Dermis blood vessel endothelial cell (primary cell): ENCODE results near the gene CRYL1. TPM values are rescaled to one million over a fixed set of nuclear protein-coding genes. Genes with fewer than 3 reads are reported as not detected.

ENCODE experiments used
- DNase-seq: peaks from one replicate; pipeline ENCODE4 v3.0.0; 2010
- total RNA-seq: library from RNA; depleted of rRNA; stranded (reverse); fragments of >200 nt; gene quantifications from 2 replicates; pipeline ENCODE4 v1.2.3, GENCODE V29; 2014

CRYL1 gene
- total RNA-seq, 1 donor from 2014 or later: 48.5 TPM

DNA sequence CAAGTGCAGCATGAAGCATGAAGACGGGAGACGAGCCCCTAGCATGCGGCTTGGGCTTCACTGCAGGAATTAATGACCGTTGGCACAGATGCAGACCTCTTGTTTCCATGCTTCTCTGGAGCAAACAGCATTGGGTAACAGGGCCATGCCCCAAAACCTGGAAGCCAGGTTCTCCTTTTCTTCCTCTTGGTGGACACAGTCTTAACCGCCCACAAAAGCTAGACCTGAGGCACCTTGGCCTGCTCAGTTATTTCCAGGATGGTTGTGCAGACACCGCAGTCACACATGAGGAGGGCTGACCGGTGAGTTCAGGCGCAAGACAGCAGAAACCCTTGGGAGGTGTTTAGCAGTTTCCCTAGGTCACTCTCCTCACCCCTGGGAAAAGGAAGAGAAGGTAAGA is 159.6 kb downstream of the CRYL1 start:
- no peak for DNase-seq

DNA sequence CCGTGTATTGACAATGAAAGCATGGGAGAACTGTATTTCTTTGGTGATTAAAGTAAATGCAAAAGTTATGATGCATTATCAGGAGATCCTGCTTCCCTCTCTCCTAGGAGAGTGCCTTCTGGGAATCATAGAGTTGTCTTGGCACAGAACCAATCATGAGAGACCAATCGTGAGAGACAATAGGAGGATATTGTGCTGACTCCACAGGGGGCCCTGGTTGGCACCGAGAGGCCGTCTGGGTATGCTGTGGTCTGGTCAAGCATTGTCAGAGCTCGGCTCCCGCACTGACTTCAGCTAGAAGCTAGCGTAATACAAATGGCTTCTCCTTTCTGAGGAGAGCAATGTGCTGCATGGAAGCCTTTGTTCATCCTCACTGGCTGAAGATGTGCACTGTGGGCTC is 162.1 kb downstream of the CRYL1 start:
- DNase-seq: peak; percentile 47

DNA sequence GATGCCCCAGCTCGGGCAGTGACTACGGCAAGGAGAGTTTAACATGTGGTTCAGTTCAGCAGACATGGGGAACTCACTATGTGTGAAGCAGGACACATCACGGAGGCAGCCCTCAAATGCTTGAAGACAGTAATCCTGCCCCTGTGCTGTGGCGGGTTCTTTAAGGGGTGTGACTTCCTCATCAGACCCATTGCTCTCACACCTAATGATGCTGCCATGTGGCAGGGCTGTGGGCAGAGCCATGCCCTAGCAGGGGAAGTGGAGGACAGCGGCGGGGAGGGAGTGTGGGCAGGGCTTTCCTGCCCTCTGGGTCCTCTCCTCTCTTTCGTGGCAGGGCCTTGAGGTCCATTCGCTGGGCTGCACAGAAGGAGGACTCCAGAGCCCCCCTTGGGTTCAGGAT is 162.5 kb downstream of the CRYL1 start:
- no peak for DNase-seq

DNA sequence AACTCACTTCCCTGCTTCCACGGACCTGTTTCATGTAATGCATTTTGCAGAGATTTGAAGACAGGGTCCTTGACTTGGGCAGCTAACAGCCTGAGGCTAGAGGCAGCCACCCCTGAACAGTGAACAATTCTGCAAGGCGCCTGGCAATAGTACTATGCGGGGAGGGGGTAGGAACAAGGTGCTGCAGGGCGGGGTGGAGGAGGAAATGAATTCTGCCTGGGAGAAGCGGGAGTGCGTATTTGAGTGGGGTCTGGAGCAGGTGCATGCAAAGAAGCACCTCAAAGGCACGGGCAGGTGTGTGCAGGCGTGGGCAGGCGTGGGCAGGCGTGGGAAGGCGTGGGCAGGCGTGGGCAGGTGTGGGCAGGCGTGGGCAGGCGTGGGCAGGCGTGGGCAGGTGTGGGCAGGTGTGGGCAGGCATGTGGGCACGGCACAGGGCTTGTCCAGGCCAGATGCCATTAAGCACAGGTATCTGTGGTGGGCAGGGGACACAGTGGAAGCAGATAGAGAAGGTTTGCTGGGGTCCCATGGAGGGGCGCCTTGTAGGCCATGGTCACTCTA is 163.1 kb downstream of the CRYL1 start:
- no peak for DNase-seq

DNA sequence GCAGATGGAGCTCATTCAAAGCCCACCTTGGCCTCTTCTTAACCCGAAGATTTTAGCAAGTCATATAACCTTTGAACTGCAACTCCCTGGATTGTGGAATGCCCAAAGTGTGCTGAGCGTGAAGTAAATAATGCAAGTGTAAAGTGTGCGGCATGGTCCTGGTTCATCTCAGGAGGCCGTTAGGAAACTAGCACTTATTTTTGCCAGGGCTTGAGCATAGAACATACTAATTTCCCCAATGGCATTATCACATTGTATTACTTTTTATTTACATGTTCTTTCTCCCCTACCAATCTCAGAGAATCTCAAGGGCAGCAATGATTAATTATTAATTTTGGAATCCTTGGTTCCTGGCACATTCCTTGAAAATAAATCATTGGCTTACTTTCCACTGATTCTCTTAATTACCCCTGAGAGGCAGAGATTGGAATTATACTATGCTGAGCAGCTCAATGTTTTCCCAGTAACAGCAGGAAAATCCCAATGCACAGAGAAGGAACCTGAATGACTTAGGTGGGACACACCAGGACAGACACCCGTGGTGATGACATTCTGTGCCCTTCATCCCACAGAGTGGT is 164.7 kb downstream of the CRYL1 start:
- DNase-seq: no peak

DNA sequence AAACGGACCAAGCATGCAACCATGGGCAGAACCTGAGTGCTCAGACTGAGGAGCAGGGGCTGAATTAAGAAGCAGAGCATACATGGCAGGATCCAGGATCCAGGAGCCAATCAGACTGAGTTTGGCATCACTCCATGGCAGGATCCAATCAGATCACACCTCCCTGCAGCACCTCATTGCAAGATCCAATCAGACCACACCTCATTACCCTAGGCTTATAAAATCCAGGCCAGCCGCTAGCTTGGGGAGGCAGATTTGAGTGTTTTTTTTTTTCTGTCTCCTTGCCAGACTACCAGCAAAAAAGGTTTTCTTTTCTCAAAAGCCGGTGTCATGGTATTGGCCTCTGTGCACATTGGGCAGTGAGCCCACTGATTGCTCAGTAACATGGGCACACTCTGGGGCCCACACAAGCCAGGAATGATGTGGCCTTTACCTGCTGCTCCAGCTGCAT is 165.6 kb downstream of the CRYL1 start:
- DNase-seq: no peak

DNA sequence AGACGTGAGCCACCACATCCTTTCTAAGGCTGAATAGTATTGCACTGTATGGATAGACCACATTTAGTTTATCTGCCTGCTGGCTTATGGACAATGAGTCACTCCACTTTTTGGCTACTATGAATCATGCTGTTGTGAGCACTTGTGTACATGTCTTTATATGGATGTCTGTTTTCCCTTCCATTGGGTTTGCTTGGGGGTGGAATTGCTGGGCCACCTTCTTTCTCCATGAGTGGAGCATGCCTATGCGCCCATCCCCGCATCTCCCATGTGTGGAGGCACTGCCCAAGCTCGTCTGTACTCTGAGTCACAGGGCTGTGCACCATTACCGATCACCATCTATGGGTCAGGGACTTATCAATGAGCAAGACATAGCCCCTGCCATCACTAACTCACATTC is 166.3 kb downstream of the CRYL1 start:
- peak; percentile 38 for DNase-seq

DNA sequence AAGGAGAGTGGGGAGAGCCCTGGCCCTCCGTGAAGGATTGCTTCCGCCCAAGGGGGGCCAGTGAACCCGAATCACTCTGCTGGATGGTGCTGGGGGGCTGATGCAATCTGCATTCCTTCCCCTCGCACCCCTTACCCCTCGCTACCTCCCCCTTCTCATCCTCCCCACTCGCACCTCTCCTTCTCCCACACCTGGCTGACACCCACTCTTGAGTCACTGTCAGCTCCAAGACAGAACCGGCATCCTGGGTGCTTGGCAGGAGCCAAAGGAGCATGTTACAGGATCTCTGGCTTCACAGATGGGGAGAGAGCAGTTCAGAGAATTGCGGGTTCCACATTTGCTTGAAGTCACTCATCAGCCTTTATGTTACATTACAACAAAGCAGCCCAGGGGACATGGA is 167.6 kb downstream of the CRYL1 start:
- no peak for DNase-seq

DNA sequence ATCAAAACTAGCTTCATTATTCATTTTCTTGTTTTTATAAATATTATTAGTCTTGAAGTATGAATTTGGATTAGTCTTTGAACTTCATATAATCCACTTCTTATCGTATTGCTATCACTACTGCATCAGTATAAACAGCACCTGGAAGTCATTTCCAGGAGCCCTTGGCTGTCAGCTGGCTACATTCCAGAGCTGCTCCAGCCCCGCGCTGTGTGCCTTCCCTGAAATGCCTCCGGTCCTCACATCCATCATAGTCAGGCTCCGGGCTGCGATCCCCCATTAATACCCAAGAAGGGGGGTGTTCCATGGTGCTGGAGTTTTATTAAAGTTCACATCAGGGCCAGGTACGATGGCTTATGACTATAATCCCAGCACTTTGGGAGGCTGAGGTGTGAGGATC is 169.2 kb downstream of the CRYL1 start:
- no peak for DNase-seq

DNA sequence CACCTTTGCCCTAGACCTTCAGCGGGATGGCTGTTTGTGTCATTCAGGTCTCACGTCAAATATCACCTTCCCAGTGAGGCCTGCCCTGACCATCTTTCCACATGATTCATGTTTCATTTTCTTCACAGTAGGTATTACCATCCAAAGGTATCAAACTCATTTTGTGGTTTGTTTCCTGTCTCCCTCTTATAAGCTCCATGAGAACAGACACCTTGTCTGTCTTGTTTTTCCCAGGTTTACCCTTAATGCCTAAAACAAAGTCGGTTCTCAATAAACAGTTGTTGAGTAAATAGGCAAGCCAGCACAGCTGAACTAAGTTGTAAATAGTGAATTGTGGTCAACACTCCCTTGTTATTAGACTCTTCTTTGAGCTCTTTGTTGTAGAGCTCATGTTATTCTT is 170.9 kb downstream of the CRYL1 start:
- no peak for DNase-seq

DNA sequence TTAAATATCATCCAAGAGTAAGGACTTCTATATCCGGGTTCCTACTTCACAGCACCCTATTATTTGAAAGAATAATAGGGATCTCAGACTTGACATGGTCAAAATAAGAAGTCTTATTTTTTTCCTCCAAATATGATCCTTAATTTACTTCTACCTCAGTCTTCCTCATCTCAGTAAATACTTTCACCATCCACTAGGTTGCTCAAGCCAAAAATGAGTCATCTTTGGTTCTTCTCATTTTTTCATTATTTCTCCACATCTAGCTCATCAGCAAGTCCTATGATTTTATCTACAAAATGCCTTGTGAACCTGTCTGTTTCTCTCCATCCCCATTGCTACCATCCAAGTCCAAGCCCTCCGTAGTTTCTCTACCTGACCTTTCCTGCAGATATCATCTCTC is 171.7 kb downstream of the CRYL1 start:
- no peak for DNase-seq

Other genes with a start within 250 kb of the CRYL1 start
- gene IFT88, start 41.3 kb upstream of the CRYL1 start, total RNA-seq: 10.7 and 11.2 TPM in 2 replicates
- gene IL17D, start 177.8 kb upstream of the CRYL1 start, total RNA-seq: 2.7 and 3.7 TPM in 2 replicates
- gene EEF1AKMT1, start 248.1 kb upstream of the CRYL1 start, total RNA-seq: 7.7 and 10.0 TPM in 2 replicates